M059J (cell line): ENCODE measurements around the gene DOCK1. TPM values are rescaled to one million over a fixed set of nuclear protein-coding genes. Genes with fewer than 3 reads are reported as not detected.
A peak's percentile ranks its signal among the peaks of the same experiment; 100 is the strongest.
"Not testable (repeated sequence)": the region's sequence is repeated elsewhere in the genome, so short reads cannot be mapped to it uniquely, and the experiment has no call there.

Experiments used
- DNase-seq: peaks from one replicate; pipeline ENCODE4 v3.0.0-alpha.2; 2012; ENCODE audit warnings: low read depth
- total RNA-seq: library from RNA; depleted of rRNA; stranded (reverse); fragments of >200 nt; shearing (Covaris generic); gene quantifications from 2 replicates; pipeline ENCODE4 v1.2.3, GENCODE V29; 2014; rRNA removed

The DOCK1 gene
- total RNA-seq: 22.2 and 29.0 TPM in 2 replicates

DNA sequence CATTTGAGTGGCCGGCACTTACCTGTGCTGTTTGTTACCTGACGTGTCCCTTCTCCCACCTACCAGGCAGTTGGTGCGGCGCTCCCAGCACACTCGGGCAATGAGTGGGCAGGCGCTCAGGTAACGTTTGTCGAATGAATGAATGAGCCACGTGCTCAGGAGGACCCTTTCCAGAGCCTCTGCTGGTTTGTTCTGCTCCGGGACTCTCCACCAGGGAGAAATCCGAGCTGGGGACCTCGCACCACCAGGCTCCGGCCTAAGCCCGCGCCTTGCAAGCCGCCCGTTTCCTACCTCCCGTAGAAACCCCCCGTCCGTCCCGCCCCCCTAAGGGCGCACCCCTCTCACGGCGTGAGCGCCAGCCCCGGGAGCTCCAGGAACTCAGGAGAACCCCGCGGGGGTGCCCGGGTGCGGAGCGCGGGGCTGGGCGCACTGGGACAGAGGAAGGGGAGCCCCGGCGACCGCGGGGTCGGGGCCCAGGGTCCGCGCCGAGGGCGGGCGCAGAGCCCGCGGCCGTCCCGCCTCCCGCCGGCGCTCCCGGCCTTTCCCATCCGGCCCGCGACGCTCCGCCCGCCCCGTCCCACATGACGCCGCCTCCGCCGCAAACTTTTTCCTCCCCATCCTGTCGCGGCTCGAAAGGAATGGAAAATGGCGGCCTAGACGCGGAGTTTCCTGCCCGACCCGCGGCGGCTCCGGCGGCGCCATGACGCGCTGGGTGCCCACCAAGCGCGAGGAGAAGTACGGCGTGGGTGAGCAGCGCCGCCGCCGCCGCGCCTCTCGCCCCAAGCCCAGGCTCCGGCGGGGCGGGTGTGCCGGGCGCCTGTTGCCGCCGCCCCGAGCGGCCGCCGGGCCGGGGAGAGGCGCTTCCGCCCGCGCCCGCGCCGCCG lies at the start of gene DOCK1:
Gene DOCK1 (plus strand): TSS at position 611 of the 884 bp plus-strand sequence. CDS start 90 bp downstream, at position 701.
- peak; percentile 70 for DNase-seq

- no peak for DNase-seq
These were observed 47.9 kb upstream of the DOCK1 start for GRCh38 chr10:126857178-126857806.

- DNase-seq: peak; percentile 92
These were observed 37.5 kb upstream of the DOCK1 start for GRCh38 chr10:126867567-126868365.

- DNase-seq: no peak
These were observed 36.9 kb upstream of the DOCK1 start for GRCh38 chr10:126868371-126868770.

GRCh38 chr10:126872135-126872534 lies 33.1 kb upstream of the DOCK1 start:
- no peak for DNase-seq

DNA sequence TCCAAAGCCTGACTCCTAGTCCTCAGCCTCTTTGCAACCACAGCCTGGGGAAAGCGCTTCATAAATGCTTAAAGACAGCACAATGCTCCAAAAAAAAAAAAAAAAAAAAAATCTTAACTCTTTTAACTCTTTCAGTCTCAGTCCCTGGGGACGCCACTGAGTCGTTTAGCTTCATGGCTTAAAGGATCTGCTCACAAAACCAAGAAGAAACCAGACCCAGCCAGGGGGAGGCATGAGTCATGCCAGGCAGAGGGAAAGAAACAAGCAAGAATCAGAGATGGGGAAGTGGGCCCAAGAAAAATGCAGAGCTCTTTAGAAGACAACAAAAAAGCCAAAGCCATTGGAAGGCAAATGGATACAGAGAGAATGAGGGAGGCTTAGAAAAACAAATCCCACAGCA lies 32.5 kb upstream of the DOCK1 start:
- peak; percentile 34 for DNase-seq

DNA sequence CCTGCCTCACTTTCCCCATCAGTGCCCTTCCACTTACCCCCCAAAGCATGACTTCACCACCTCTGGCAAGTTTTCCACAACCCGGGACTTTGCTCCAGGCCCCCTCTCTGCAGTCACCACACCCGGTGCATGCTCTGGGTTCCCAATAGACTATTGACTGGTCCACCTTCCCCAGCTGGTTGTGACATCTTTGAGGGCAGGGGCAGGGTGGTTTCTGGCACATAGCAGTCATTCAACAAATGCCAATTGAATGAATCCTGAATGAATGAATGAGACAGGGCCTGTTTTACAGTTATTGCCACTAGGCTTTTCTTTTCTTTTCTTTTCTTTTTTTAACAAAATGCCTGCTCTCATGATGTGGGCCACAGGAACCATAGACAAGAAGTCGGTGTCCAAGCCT lies 28.8 kb upstream of the DOCK1 start:
- no peak for DNase-seq

GRCh38 chr10:126877390-126877789 lies 27.8 kb upstream of the DOCK1 start:
- DNase-seq: no peak

- no peak for DNase-seq
These were observed 26.6 kb upstream of the DOCK1 start for GRCh38 chr10:126878594-126878993.

- peak; percentile 62 for DNase-seq
These were observed 24.3 kb upstream of the DOCK1 start for GRCh38 chr10:126880926-126881325.

DNA sequence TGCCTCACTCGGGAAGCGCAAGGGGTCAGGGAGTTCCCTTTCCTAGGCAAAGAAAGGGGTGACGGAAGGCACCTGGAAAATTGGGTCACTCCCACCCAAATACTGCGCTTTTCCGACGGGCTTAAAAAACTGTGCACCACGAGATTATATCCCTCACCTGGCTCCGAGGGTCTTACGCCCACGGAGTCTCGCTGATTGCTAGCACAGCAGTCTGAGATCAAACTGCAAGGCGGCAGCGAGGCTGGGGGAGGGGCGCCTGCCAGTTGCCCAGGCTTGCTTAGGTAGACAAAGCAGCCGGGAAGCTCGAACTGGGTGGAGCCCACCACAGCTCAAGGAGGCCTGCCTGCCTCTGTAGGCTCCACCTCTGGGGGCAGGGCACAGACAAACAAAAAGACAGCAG lies 23.2 kb upstream of the DOCK1 start:
- not testable (repeated sequence) for DNase-seq

GRCh38 chr10:126888436-126888835 lies 16.8 kb upstream of the DOCK1 start:
- peak; percentile 74 for DNase-seq

- no peak for DNase-seq
These were observed 15.8 kb upstream of the DOCK1 start for GRCh38 chr10:126889421-126889820.

GRCh38 chr10:126890797-126891196 lies 14.4 kb upstream of the DOCK1 start:
- not testable (repeated sequence) for DNase-seq

GRCh38 chr10:126892226-126893175 lies 12.7 kb upstream of the DOCK1 start:
- no peak for DNase-seq

DNA sequence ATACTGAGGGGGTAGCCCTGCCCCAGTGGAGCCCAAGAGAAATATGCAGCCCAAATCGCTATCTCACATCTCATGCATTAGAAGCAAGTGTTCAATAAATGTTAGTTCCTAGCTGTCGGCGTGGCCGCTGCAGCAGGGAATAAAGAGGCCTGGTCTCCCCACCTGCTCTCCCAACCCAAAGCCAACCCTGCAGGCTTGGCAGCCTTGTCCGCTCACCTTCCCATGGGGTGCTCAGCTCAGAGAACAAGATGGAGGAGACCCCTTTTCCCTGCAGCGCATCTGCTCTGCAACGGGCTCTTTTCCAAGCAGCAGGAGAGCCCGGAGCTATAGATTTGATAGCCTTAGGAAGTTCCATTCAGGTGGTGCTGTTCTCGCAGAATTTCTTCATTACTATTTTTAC lies 12.0 kb upstream of the DOCK1 start:
- no peak for DNase-seq

DNA sequence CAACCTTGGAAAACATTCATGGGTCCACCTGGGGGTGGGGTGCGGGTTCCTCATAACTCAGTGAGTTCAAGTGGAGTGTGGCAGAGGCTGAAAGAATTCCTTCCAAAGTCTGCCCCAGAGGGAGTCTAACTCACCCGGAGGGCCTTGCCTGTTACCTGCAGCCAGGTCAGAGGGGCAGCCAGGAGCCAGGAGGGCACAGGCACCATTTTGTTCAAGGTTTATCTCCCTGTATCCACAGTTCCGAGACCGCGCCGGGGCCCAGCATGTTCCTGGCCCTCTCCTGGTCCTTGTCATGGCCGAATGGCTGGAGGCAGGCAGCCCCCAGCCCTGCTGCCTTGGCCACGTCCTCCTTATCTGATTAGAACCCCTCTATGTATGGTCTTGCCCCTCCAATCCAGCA lies 11.4 kb upstream of the DOCK1 start:
- no peak for DNase-seq

GRCh38 chr10:126895214-126895781 lies 9.9 kb upstream of the DOCK1 start:
- DNase-seq: no peak

DNA sequence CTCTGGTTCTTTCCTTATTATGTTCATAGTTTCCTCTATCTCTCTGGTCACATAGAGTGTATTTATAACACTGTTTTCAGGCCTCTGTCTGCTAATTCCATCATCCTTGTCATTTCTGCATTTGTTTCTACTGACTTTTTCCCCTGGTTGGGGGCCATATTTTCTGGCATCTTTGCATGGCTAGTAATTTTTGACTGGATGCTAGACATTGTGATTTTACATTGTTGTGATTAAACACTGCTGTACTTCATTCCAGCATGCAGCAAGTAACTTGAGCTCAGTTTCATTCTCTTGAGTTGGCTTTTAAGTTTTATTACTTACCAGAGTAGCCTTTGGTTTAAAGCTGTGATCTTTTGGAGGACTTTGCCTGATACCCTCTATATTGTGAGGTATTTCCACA lies 6.8 kb upstream of the DOCK1 start:
- DNase-seq: no peak

- not testable (repeated sequence) for DNase-seq
These were observed 5.7 kb upstream of the DOCK1 start for GRCh38 chr10:126899529-126899928.

GRCh38 chr10:126902157-126902556 lies 3.1 kb upstream of the DOCK1 start:
- DNase-seq: peak; percentile 98
